WI38 (cell line): Measurements from ENCODE around the gene FLVCR2.
"Not testable (repeated sequence)": the region's sequence is repeated elsewhere in the genome, so short reads cannot be mapped to it uniquely, and the experiment has no call there.

Experiments used
- H3K4me3 ChIP-seq: 2 replicates; pipeline ENCODE4 v1.5.1; 2011; ENCODE audit warnings: low read depth, mild to moderate bottlenecking, control low read depth, low read length
- CTCF ChIP-seq: IDR thresholded peaks from 2 replicates; pipeline ENCODE4 v1.5.1; 2012; ENCODE audit warnings: low read depth, mild to moderate bottlenecking, control low read depth, low read length

FLVCR2 gene

GRCh38 chr14:75591331-75591946 lies 13.0 kb downstream of the FLVCR2 start:
- TF ChIP-seq CTCF, result no peak
- no peak overlapping the region for H3K4me3 ChIP-seq

GRCh38 chr14:75591987-75592575 lies 13.7 kb downstream of the FLVCR2 start:
- TF ChIP-seq CTCF, result no peak
- no peak overlapping the region for H3K4me3 ChIP-seq

GRCh38 chr14:75595226-75595625 lies 16.8 kb downstream of the FLVCR2 start:
- no peak for TF ChIP-seq CTCF
- no peak overlapping the region for H3K4me3 ChIP-seq

GRCh38 chr14:75597149-75597548 lies 18.7 kb downstream of the FLVCR2 start:
- no peak overlapping the region for H3K4me3 ChIP-seq
- no peak for TF ChIP-seq CTCF

- H3K4me3 ChIP-seq, result not testable (repeated sequence)
Measured at GRCh38 chr14:75600100-75600499, 21.7 kb downstream of the FLVCR2 start.

- not testable (repeated sequence) for H3K4me3 ChIP-seq
Measured at GRCh38 chr14:75601061-75601460, 22.6 kb downstream of the FLVCR2 start.

GRCh38 chr14:75602503-75602902 lies 24.1 kb downstream of the FLVCR2 start:
- no peak for TF ChIP-seq CTCF
- H3K4me3 ChIP-seq, result no peak overlapping the region

GRCh38 chr14:75604979-75605851 lies 26.8 kb downstream of the FLVCR2 start:
- TF ChIP-seq CTCF, result no peak
- H3K4me3 ChIP-seq, result no peak overlapping the region
